IMR-90 (cell line): ENCODE measurements around the gene ARHGAP45.

Experiments used
- BHLHE40 ChIP-seq: fragments of 150-350 bp; IDR thresholded peaks from 2 replicates; pipeline ENCODE4 v1.6.1; 2016; ENCODE audit warnings: mild to moderate bottlenecking, low read depth, low read length
- CHD1 ChIP-seq: IDR thresholded peaks from 2 replicates; pipeline ENCODE4 v1.6.1; 2012; ENCODE audit warnings: low read depth, low read length, improper control_type of control experiment
- CTCF ChIP-seq: conservative IDR thresholded peaks from 2 replicates; pipeline ENCODE4 v1.5.1; 2012; ENCODE audit warnings: mild to moderate bottlenecking, low read depth, low read length, improper control_type of control experiment
- MAFK ChIP-seq: IDR thresholded peaks from 2 replicates; pipeline ENCODE4 v1.6.1; 2012; ENCODE audit warnings: low read depth, low read length, improper control_type of control experiment
- POLR2A ChIP-seq: IDR thresholded peaks from 2 replicates; pipeline ENCODE4 v1.6.1; 2012; ENCODE audit warnings: mild to moderate bottlenecking, low read depth, low read length
- RAD21 ChIP-seq: IDR thresholded peaks from 2 replicates; pipeline ENCODE4 v1.6.1; 2012; ENCODE audit warnings: low read length, improper control_type of control experiment
- RCOR1 ChIP-seq: IDR thresholded peaks from 2 replicates; pipeline ENCODE4 v1.6.1; 2012; ENCODE audit warnings: mild to moderate bottlenecking, low read length, improper control_type of control experiment; ENCODE audit not compliant: insufficient replicate concordance
- RFX5 ChIP-seq: IDR thresholded peaks from 2 replicates; pipeline ENCODE4 v1.8.0; 2012; ENCODE audit warnings: low read depth, mild to moderate bottlenecking, low read length, moderate library complexity
- SMC3 ChIP-seq: fragments of 150-350 bp; IDR thresholded peaks from 2 replicates; pipeline ENCODE4 v1.6.1; 2016; ENCODE audit warnings: low read depth, mild to moderate bottlenecking, antibody characterized with exemption, low read length, moderate library complexity

GRCh38 chr19:1027650-1028061, 39.3 kb upstream of the ARHGAP45 start:
- TF ChIP-seq POLR2A (no peak), CTCF (no peak), RAD21 (no peak), RFX5 (no peak), BHLHE40 (no peak), MAFK (no peak), CHD1 (no peak), RCOR1 (no peak), SMC3 (no peak)
